ENCODE results near the gene HSPG2.

DNA sequence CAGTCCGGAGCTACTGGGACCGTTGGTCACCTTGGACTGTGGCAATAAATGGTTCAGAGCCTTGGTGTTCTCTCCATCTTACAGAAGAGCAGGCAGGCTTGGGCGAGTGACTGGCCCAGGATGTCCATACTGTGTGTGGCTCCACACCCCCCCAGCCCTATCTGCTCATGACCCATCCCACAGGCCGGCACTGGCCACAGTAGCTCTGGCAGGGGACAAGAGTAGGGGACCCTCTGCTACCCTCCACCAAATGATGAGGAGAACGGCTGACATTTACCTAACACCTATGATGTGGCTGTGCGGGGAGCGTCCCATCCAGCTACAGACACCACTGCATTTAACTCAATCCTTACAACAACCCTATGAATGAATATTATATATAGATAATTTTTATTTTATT, 111.7 kb downstream of the HSPG2 start:
- TF ChIP-seq, protein P1, sequence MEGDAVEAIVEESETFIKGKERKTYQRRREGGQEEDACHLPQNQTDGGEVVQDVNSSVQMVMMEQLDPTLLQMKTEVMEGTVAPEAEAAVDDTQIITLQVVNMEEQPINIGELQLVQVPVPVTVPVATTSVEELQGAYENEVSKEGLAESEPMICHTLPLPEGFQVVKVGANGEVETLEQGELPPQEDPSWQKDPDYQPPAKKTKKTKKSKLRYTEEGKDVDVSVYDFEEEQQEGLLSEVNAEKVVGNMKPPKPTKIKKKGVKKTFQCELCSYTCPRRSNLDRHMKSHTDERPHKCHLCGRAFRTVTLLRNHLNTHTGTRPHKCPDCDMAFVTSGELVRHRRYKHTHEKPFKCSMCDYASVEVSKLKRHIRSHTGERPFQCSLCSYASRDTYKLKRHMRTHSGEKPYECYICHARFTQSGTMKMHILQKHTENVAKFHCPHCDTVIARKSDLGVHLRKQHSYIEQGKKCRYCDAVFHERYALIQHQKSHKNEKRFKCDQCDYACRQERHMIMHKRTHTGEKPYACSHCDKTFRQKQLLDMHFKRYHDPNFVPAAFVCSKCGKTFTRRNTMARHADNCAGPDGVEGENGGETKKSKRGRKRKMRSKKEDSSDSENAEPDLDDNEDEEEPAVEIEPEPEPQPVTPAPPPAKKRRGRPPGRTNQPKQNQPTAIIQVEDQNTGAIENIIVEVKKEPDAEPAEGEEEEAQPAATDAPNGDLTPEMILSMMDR (IDR thresholded peaks at IDR 0.05): no peak
- TF ChIP-seq POLR2AphosphoS5 (IDR thresholded peaks at IDR 0.05; ENCODE audit: insufficient read depth in 1 of 2, low read depth in 1 of 2): no peak
